HG03025 (cell line): ENCODE data around the gene HCAR1.
"Not testable (repeated sequence)": the region's sequence is repeated elsewhere in the genome, so short reads cannot be mapped to it uniquely, and the experiment has no call there.

Experiments used
- ATAC-seq: cut with Tn5 transposase; IDR thresholded peaks from one replicate; pipeline ENCODE4 v1.9.1; 2021; ENCODE audit warnings: mild to moderate bottlenecking, moderate library complexity; ENCODE audit not compliant: unreplicated experiment, low FRiP score

Gene HCAR1

DNA sequence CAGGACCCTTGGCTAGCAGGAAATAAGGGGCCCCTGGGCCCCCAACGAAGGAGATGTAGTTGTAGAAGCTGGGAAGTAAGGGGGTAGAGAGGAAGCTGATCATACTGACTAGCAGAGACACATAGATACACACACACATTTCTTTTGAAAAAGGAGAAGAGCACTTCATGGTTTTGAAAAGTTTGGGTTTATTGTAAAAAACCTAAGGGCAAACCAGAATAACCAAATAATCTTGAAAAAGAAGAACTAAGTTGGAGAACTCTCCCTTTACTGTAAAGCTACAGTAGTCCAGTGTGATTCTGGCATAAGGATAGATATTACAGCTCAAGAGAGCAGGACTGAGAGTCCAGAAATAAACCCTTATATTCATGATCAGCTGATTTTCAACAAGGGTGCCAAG, 8.3 kb downstream of the HCAR1 start:
- no peak for ATAC-seq

DNA sequence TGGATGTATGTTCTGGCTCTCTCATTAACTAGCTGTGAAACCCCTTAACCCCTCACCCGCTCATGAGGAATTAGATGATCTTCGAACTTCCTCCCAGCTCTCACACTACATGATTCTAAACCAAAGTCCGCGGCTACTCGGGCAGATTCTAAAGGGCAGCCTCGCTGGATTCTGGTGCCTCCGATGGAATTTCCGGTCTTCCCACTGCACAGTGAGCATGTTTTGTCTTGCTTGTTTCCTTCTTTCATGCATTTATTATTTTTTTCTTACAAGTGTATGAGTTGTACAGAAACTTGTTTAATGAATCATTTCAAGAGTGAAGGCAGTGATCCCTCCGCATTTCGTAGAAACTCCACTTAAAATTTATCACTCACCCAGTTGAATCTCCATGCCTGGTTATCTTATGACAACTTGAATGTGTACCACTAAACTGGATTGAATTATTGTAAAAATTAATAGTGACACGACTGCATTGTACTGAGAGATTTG, 9.5 kb downstream of the HCAR1 start:
- ATAC-seq = no peak

DNA sequence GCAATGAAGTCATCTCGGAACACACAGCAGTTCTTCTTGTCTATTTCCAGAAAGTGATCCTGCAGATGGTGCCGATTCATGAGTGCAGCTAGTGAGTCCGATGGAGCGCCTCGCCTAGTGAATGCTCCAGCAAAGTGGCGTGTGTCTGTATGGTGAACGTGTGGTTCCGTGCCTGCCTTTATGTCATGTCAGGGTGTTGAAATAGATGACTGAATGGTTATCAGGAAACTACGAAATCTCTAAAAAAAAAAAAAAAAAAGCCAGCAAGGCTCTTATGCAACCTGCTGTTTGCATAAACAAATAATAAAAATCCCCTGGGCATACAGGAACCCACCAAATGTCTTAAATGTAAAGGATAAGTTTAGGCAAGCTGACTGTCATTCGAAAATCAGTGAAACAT, 14.0 kb downstream of the HCAR1 start, which contains the start of gene HCAR3:
TSS of gene HCAR3 (minus strand) at position 154 of the 400 bp plus-strand sequence. CDS start at position 80, 74 bp downstream.
- ATAC-seq = not testable (repeated sequence)

DNA sequence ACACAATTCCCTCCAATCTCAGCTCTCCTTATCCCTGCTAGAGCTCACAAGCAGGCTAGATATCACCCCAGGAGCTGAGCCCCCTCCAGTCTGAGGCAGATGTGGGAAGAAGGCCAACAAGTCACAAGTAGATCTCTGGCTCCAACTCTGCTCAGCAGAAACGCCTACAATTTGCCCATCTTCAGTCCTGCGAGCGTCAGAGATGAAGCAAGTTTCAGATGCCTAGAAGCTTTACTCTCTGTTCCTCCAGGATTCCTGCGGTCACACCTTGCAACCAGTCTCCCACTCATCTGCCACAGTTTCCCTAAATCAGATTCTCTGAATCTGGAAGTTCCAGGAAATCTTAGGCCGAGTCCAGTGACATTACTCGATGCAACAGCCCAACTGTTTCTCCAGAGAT, 15.4 kb downstream of the HCAR1 start:
- ATAC-seq = not testable (repeated sequence)

DNA sequence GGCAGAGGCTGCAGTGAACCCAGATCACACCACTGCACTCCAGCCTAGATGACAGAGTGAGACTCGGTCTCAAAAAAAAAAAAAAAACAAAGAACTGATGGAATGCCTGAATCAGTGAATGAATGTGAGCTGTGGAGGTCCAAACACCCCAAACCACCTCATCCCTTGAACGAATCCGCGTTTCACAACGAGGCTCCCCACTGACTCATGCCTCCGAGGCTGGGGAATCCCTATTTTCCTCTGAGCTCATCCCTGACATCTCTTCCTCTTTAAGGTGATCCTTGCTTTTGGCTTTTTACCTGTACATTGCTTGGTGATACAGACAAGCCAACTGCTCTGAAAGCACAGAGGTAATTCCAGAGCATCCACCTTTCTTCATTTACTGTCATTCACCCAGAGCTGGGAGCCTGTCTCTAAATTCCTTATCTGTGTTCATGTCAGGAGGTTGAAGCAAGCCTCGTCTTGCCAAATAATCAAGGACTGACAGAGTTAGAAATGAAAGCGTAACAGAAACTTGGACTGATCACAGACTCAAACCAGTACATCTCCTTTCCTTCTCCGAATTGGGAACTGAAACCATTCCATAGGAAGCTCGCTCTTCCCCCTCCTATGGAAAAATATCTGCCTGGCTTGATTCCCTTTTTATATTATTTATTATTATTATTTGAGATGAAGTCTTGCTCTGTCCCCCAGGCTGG, 17.0 kb downstream of the HCAR1 start:
- not testable (repeated sequence) for ATAC-seq

DNA sequence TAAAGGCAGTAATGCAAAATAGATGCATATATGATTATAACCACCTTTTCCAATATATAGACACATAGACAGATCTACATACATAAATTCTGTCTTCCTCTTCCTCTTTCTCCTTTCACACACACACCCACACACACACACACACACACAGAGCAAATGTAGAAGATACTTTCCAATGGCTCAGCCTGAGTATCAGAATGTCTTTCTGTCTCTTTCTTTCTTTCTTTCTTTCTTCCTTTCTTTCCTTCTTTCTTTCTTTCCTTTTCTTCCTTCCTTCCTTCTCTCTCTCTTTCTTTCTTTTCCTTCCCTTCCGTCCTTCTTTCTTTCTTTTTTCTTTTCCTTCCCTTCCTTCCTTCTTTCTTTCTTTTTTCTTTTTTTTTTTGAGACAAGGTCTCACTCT, 19.4 kb downstream of the HCAR1 start:
- not testable (repeated sequence) for ATAC-seq

DNA sequence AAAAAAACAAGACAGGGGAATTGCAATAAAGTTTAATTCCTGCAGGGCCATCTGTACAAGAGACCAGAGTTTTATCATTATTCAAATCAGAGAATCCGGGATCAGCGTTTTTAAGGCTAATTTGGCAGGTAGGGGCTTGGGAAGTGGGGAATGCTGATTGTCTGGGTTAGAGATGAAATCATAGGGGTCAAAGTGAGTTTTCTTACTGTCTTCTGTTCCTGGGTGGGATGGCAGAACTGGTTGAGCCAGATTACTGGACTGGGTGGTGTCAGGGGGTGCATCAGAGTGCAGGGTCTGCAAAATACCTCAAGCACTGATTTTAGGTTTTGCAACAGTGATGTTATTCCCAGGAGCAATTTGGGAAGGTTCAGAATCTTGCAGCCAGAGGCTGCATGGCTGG, 20.3 kb downstream of the HCAR1 start:
- ATAC-seq = not testable (repeated sequence)

DNA sequence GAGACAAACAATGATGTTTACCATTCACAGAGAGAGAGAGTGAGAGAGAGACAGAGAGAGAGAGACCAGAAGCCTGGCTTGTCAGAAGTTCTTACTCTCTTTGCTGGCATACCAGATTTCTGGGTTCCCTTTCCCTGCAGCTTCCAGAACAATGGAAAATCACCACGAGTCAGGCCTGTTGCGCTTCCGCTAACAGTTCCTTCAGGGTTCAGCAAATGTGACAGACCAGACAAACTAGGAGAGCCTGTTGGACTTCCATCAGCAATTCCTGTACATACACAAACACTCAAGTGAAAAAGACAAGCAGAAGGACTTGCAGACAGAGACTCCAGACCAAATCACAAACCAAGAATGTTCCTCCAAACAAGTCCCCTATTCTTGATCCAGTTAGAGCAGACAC, 21.4 kb downstream of the HCAR1 start:
- ATAC-seq = not testable (repeated sequence)

DNA sequence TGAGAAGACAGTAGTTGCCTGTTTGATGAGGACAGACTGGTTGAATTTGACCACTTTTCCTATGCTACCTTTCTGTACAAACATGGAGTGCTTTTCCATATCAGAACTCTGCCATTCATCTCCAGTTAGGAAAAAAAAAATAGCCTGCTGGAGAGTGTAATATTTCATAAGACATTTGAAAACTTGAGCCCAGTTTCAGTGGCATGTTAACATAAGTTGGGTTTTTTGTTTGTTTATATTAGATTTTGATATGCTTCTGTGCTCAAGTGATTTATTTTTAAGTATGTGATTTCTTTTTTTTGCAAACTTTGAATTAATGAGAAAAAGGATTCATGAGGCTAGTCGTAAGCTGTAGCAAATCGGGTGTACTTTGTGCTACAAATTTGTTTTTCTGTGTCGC, 26.8 kb downstream of the HCAR1 start:
- ATAC-seq = not testable (repeated sequence)

DNA sequence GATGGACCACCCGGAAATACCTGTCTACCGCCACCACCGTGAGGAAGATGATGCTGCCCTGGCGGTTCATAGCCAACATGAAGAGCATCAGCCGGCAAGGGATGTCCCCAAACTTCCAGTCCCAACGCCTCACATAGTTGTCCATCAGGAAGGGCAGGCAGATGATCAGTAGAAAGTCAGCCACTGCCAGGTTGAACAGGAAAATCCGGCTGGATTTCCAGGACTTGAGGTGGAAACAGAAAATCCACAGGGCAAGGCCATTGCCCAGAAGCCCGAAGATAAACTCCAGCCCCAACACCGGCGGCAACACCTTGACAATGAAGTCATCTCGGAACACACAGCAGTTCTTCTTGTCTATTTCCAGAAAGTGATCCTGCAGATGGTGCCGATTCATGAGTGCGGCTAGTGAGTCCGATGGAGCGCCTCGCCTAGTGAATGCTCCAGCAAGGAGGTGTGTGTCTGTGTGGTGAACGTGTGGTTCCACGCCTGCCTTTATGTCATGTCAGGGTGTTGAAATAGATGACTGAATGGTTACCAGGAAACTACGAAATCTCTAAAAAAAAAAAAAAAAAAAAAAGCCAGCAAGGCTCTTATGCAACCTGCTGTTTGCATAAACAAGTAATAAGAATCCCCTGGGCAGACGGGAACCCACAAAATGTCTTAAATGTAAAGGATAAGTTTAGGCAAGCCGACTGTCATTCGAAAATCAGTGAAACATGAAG, 27.6 kb downstream of the HCAR1 start, which contains the start of gene HCAR2:
TSS of gene HCAR2 (minus strand) at position 468 of the 722 bp plus-strand sequence. CDS start at position 394, 74 bp downstream.
- ATAC-seq = not testable (repeated sequence)

DNA sequence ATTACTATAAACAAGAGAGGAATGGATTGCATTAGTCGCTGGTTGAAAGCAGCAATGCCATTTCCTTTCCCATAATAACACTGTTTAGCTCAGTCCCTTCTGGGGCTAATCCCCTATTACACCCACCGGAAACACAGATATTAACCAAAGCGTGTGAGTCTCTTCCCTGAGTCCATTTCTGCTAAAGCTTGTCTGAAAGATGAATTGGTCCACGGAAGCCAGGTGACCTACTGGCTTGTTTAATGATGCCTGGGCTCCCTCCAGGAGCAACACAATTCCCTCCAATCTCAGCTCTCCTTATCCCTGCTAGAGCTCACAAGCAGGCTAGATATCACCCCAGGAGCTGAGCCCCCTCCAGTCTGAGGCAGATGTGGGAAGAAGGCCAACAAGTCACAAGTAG, 29.2 kb downstream of the HCAR1 start:
- ATAC-seq = not testable (repeated sequence)

DNA sequence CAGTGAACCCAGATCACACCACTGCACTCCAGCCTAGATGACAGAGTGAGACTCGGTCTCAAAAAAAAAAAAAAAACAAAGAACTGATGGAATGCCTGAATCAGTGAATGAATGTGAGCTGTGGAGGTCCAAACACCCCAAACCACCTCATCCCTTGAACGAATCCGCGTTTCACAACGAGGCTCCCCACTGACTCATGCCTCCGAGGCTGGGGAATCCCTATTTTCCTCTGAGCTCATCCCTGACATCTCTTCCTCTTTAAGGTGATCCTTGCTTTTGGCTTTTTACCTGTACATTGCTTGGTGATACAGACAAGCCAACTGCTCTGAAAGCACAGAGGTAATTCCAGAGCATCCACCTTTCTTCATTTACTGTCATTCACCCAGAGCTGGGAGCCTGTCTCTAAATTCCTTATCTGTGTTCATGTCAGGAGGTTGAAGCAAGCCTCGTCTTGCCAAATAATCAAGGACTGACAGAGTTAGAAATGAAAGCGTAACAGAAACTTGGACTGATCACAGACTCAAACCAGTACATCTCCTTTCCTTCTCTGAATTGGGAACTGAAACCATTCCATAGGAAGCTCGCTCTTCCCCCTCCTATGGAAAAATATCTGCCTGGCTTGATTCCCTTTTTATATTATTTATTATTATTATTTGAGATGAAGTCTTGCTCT, 30.5 kb downstream of the HCAR1 start:
- ATAC-seq = not testable (repeated sequence)

DNA sequence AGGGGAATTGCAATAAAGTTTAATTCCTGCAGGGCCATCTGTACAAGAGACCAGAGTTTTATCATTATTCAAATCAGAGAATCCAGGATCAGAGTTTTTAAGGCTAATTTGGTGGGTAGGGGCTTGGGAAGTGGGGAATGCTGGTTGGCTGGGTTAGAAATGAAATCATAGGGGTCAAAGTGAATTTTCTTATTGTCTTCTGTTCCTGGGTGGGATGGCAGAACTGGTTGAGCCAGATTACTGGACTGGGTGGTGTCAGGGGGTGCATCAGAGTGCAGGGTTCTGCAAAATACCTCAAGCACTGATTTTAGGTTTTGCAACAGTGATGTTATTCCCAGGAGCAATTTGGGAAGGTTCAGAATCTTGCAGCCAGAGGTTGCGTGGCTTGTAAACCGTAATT, 33.7 kb downstream of the HCAR1 start:
- ATAC-seq = not testable (repeated sequence)

DNA sequence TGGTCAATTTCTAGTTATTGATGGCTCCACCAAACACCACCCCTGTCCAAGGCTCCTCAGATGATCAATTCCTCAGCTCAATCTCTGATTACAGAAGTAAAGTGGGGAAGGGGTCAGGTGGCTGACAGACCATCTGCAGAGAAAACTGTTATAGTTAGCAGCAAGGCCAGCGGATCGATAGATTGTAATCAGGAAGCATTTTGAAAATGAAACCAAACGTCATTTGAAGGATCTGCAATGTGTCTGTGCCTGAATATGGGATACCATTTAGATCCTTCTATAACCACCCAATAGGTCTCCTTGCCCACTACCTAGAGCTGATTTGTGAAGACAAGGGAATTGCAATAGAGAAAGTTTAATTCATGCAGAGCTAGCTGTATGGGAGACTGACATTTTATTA, 39.1 kb downstream of the HCAR1 start:
- no peak for ATAC-seq

DNA sequence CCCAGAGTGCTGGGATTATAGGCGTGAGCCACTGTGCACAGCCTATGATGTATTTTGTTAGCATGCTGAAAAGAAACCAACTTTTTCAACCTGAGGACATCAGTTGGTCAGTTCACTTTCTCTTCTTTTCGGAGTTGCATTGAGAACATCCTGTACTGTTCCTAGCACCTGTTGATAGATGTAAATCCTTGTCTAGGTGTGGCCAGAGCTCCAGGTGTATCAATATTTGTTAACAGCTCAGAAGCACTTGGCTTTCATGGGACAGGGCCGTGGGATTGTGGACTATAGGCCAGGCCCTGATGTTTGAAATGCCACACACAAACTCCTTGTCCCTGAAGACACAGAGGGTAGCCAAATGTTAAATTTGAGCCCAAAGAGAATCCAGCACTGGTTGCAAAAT, 42.4 kb downstream of the HCAR1 start:
- ATAC-seq = no peak

DNA sequence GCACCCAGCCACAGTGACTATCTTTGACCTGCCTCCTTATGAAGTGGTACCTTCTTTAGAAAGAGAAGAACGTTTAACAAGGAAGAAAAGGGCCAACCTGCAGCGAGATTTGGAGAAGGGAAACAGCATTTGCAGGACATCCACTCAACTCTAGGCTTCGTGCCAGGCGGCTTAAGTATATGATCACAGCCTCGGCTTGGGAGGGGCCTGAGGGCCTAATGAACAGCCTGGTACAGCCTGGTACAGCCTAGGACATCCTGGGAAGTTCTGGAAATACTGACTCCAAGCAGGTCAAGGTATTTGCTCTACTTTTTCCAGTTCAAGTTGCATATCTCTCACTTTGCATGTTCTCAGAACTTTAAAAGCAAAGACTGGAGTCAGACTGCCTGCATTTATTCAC, 43.6 kb downstream of the HCAR1 start:
- no peak for ATAC-seq

DNA sequence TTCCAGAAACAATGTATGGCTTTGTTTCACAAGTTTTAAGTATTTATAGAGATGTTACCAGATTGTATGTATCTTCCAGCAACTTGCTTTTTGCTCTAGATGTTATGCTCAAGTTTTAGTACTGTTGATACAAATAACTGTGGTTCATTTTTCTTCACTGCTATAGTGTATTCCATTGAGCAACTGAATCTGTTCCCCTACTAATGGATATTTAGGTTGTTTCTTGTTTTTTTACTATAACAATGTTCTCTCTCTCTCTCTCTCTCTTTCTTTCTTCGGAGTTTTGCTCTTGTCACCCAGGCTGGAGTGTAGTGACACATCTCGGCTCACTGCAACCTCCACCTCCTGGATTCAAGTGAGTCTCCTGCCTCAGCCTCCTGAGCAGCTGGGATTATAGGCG, 44.1 kb downstream of the HCAR1 start:
- ATAC-seq = no peak

DNA sequence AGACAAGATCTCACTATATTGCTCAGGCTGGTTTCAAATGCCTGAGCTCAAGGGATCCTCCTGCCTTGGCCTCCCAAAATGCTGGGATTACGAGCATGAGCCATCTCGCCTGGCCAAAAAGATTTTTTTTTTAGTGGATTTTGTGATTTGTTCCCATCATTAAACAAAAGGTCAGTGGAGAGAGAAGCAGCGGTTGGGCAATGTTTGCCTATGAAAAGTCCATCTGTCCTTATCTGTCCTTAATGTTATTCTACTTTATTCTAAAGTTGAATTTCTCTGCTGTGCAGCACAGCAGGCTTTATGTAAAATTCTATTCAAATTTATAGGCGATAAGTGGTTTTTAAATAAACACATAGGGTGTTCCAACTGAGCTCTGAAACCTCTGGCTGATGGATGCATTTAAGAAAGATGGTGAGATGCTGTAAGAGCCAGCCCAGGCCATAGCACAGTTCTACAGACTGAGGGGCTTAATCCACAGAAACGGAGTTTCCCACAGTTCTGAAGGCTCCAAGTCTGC, 46.3 kb downstream of the HCAR1 start:
- ATAC-seq = no peak

DNA sequence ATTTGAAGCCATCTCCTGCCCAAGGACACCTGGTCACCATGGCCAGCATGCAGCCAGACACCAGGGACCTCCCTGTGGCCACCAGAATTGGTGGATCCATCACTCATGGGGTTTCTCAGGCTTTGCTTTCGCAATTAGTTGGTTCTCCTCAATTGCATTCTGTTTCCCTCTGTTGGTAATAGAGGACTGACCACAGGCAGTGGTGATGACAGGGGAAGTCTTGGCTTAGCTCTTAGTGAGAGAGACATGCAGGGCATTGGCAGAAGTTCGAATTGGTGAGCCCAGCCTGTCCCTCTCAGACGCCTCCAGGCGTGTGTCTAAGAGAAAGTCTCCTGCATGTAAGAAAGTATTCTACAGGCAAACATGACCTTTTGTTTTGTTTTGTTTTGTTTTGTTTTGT, 48.8 kb downstream of the HCAR1 start:
- ATAC-seq = no peak

DNA sequence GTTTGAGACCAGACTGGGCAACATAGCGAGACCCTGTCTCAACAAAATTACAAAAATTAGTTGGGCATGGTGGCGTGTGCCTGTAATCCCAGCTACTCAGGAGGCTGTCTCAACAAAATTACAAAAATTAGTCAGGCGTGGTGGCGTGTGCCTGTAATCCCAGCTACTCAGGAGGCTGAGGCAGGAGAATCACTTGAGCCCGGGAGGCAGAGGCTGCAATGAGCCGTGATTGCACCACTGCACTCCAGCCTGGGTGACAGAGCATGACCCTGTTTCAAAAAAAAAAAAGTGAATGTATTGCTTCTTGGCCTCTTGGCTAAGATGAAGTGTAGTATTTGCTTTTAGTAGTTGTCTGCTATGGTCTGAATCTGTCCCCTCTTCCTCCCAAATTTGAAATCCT, 49.7 kb downstream of the HCAR1 start:
- ATAC-seq = not testable (repeated sequence)

DNA sequence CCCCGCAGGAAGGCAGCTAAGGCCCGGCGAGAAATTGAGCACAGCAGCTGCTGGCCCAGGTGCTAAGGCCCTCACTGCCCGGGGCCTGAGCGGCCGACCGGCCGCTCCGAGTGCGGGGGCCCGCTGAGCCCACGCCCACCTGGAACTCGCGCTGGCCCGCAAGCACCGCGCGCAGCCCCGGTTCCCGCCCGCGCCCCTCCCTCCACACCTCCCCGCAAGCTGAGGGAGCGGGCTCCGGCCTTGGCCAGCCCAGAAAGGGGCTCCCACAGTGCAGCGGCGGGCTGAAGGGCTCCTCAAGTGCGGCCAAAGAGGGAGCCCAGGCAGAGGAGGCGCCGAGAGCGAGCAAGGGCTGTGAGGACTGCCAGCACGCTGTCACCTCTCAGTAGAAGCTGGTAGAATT, 53.9 kb downstream of the HCAR1 start:
- ATAC-seq = not testable (repeated sequence)
